Esophagus squamous epithelium (tissue), 4 donors: ENCODE data around the gene ENDOG.
A peak's percentile ranks its signal among the peaks of the same experiment; 100 is the strongest.

Experiments
- POLR2A ChIP-seq, 4 donors: fragments of 450-650 bp; IDR thresholded peaks; one replicate each; pipeline ENCODE4 v1.6.1; 2017; ENCODE audit warnings: antibody characterized with exemption in 4 of 4, mild to moderate bottlenecking in 4 of 4, moderate library complexity in 3 of 4
- TF ChIP-seq, protein P1 (sequence below), 6 experiments: fragments of 450-650 bp in 4 of 6; fragments of 200-600 bp in 2 of 6; sonication (generic) in 2 of 6; IDR thresholded peaks; one replicate each; pipeline ENCODE4 v1.5.1; 2016 to 2019; ENCODE audit warnings: antibody characterized with exemption in 6 of 6, mild to moderate bottlenecking in 4 of 6, moderate library complexity in 4 of 6

GRCh38 chr9:128818099-128818838 is at the start of gene ENDOG:
- TF ChIP-seq, protein P1, sequence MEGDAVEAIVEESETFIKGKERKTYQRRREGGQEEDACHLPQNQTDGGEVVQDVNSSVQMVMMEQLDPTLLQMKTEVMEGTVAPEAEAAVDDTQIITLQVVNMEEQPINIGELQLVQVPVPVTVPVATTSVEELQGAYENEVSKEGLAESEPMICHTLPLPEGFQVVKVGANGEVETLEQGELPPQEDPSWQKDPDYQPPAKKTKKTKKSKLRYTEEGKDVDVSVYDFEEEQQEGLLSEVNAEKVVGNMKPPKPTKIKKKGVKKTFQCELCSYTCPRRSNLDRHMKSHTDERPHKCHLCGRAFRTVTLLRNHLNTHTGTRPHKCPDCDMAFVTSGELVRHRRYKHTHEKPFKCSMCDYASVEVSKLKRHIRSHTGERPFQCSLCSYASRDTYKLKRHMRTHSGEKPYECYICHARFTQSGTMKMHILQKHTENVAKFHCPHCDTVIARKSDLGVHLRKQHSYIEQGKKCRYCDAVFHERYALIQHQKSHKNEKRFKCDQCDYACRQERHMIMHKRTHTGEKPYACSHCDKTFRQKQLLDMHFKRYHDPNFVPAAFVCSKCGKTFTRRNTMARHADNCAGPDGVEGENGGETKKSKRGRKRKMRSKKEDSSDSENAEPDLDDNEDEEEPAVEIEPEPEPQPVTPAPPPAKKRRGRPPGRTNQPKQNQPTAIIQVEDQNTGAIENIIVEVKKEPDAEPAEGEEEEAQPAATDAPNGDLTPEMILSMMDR (IDR thresholded peaks at IDR 0.05): peak; percentile 87 to 99 (median 98)
- TF ChIP-seq POLR2A (IDR thresholded peaks at IDR 0.05): peak in 3 of 4 donors; percentile 63 to 78 (median 76)
